A549 (cell line): ENCODE measurements around the gene FRMD8.

Experiments
- ATOH8 ChIP-seq: fragments of 250-450 bp; sonication (Bioruptor Pico); IDR thresholded peaks from 2 replicates; pipeline ENCODE4 v1.5.0; 2020; ENCODE audit warnings: low read depth, mild to moderate bottlenecking, moderate library complexity
- ELK1 ChIP-seq: fragments of 150-350 bp; IDR thresholded peaks from 2 replicates; pipeline ENCODE4 v1.6.1; 2014; ENCODE audit warnings: low read depth, mild to moderate bottlenecking, low read length
- EP300 ChIP-seq, 2 experiments: fragments of >200 bp; sonication (Bioruptor Twin); formaldehyde crosslinking; IDR thresholded peaks; 2 replicates in 1 of 2; 3 replicates in 1 of 2; pipeline ENCODE4 v1.6.1; 2016 to 2017
- MAX ChIP-seq: IDR thresholded peaks from 2 replicates; pipeline ENCODE4 v1.6.1; 2012
- RFX5 ChIP-seq: fragments of 450-650 bp; IDR thresholded peaks from 2 replicates; pipeline ENCODE4 v1.7.1; 2014; ENCODE audit warnings: antibody characterized with exemption, mild to moderate bottlenecking, moderate library complexity
- TP53 ChIP-seq: fragments of 250-450 bp; sonication (Bioruptor Pico); IDR thresholded peaks from 2 replicates; pipeline ENCODE4 v1.5.0; 2021; ENCODE audit warnings: mild to moderate bottlenecking, moderate library complexity
- TF ChIP-seq, protein P1 (sequence below): fragments of >200 bp; sonication (Bioruptor Twin); formaldehyde crosslinking; IDR thresholded peaks from 3 replicates; pipeline ENCODE4 v1.5.1; 2016

- TF ChIP-seq ELK1 = no peak
- TF ChIP-seq ATOH8 (CRISPR knock-in tag) = no peak
- no peak for TF ChIP-seq TP53 (CRISPR knock-in tag)
- TF ChIP-seq EP300 (IDR thresholded peaks at IDR 0.05) = no peak
- TF ChIP-seq, protein P1, sequence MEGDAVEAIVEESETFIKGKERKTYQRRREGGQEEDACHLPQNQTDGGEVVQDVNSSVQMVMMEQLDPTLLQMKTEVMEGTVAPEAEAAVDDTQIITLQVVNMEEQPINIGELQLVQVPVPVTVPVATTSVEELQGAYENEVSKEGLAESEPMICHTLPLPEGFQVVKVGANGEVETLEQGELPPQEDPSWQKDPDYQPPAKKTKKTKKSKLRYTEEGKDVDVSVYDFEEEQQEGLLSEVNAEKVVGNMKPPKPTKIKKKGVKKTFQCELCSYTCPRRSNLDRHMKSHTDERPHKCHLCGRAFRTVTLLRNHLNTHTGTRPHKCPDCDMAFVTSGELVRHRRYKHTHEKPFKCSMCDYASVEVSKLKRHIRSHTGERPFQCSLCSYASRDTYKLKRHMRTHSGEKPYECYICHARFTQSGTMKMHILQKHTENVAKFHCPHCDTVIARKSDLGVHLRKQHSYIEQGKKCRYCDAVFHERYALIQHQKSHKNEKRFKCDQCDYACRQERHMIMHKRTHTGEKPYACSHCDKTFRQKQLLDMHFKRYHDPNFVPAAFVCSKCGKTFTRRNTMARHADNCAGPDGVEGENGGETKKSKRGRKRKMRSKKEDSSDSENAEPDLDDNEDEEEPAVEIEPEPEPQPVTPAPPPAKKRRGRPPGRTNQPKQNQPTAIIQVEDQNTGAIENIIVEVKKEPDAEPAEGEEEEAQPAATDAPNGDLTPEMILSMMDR = no peak
- TF ChIP-seq MAX = no peak
- TF ChIP-seq RFX5 = no peak
These were observed 33.0 kb downstream of the FRMD8 start for GRCh38 chr11:65419460-65419771.
